GM12892 (cell line): ENCODE data around the gene P4HA2.

Experiments
- POLR2A ChIP-seq: IDR thresholded peaks from 2 replicates; pipeline ENCODE4 v1.6.1; 2011; ENCODE audit warnings: low read depth, low read length, control low read depth
- POLR2AphosphoS5 ChIP-seq: IDR thresholded peaks from 2 replicates; pipeline ENCODE4 v1.6.1; 2011; ENCODE audit warnings: low read depth, low read length, control low read depth

DNA sequence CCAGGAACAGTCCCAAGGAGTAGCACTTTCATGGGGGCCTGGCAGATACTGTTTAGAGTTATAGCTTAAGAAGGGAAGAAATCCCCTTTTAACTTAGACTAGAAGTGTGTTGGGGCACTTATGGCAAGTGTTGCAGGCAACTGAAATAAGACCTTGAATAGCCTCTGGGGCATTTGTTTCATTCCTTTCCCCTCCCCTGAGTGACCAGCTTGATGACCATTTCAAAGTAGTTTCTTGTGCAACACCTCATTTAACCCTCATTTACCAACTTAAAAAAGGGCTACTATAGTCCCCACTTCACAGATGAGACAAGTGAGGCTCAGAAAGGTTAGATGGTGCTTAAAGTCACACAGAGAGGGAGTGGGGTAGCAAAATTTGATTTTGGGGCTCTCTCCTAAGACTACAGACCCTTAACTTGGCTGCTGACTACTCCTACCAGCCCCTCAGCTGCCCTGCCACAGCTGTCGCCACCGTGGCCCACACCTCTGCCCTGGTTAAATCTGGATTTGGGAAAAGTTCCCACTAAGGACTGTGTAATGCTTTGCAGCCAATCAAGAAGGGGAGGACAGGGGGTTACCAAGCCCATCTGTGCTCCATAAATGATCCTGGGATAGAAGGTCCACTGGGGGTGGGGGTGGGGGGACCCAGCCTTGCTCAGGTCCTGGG, 35.4 kb upstream of the P4HA2 start:
- TF ChIP-seq POLR2AphosphoS5 (no peak), POLR2A (no peak)
